Measurements from ENCODE around the gene ACSF2. TPM values are rescaled to one million over a fixed set of nuclear protein-coding genes. Genes with fewer than 3 reads are reported as not detected.
A peak's percentile ranks its signal among the peaks of the same experiment; 100 is the strongest.

ACSF2 gene
- total and polyA plus RNA-seq, 2 of the 13 experiments (the other 11 are each of a cell fraction or from before 2014, with no cell fraction given), result 87.3 to 109 TPM

- peak; percentile 94 for TF ChIP-seq KDM3A (CRISPR knock-in tag; IDR thresholded peaks at IDR 0.05; ENCODE audit: low read depth)
- no peak for TF ChIP-seq ZNF446 (CRISPR knock-in tag; IDR thresholded peaks at IDR 0.05)
- TF ChIP-seq SP1 (IDR thresholded peaks at IDR 0.05), result no peak
- TF ChIP-seq SP1 (CRISPR knock-in tag; IDR thresholded peaks at IDR 0.05), result 0 out of 2 replicates have a peak, but pooled peaks have one; percentile 27
- TF ChIP-seq ZNF557 (CRISPR knock-in tag; IDR thresholded peaks at IDR 0.05), result peak; percentile 23; the same call in 1 of the 2 replicates
- TF ChIP-seq ZNF136 (CRISPR knock-in tag; IDR thresholded peaks at IDR 0.05; ENCODE audit: low read depth), result peak; percentile 89
- TF ChIP-seq NR1H2 (CRISPR knock-in tag; IDR thresholded peaks at IDR 0.05; ENCODE audit: borderline replicate concordance, low read depth), result no peak
- TF ChIP-seq ZNF564 (CRISPR knock-in tag; IDR thresholded peaks at IDR 0.05), result peak; percentile 70; the same call in 1 of the 2 replicates
- TF ChIP-seq HHEX (CRISPR knock-in tag; IDR thresholded peaks at IDR 0.05), result peak; percentile 65; the same call in 1 of the 2 replicates
- TF ChIP-seq ZNF770 (CRISPR knock-in tag; IDR thresholded peaks at IDR 0.05), result no peak; the same call in 1 of the 2 replicates
- no peak for TF ChIP-seq TOPORS (CRISPR knock-in tag; IDR thresholded peaks at IDR 0.05)
- peak; percentile 86; the same call in 1 of the 2 replicates for TF ChIP-seq ZSCAN21 (CRISPR knock-in tag; IDR thresholded peaks at IDR 0.05; ENCODE audit: borderline replicate concordance)
- peak; percentile 71 for TF ChIP-seq POGK (CRISPR knock-in tag; conservative IDR thresholded peaks at IDR 0.05)
- peak; percentile 91 for TF ChIP-seq TCF7 (IDR thresholded peaks at IDR 0.05; ENCODE audit: low read depth)
- TF ChIP-seq ZBTB42 (CRISPR knock-in tag; IDR thresholded peaks at IDR 0.05), result no peak
- TF ChIP-seq RORA (CRISPR knock-in tag; IDR thresholded peaks at IDR 0.05), result no peak
- TF ChIP-seq ATF4 (CRISPR knock-in tag; IDR thresholded peaks at IDR 0.05), result peak in 1 of 2 experiments; percentile 71; a peak in 2 of 4 replicates
- TF ChIP-seq TOE1 (CRISPR knock-in tag; IDR thresholded peaks at IDR 0.05), result no peak
- TF ChIP-seq SOX5 (CRISPR knock-in tag; IDR thresholded peaks at IDR 0.05; ENCODE audit: borderline replicate concordance), result peak; percentile 93
- peak; percentile 73; the same call in 1 of the 2 replicates for TF ChIP-seq CCDC6 (CRISPR knock-in tag; IDR thresholded peaks at IDR 0.05)
- TF ChIP-seq PHF21A (CRISPR knock-in tag; IDR thresholded peaks at IDR 0.05), result peak; percentile 98
- TF ChIP-seq TBL1XR1 (IDR thresholded peaks at IDR 0.05; ENCODE audit: borderline replicate concordance, low read length, partially characterized antibody), result peak; percentile 59
- no peak for TF ChIP-seq IRF1 (CRISPR knock-in tag; IDR thresholded peaks at IDR 0.05; ENCODE audit: low read depth)
- peak; percentile 78 for TF ChIP-seq ZNF607 (CRISPR knock-in tag; IDR thresholded peaks at IDR 0.05; ENCODE audit: borderline replicate concordance)
- no peak for TF ChIP-seq RFX1 (IDR thresholded peaks at IDR 0.05)
- no peak; the same call in 1 of the 2 replicates for TF ChIP-seq NFYB (CRISPR knock-in tag; IDR thresholded peaks at IDR 0.05)
- TF ChIP-seq HOXA9 (CRISPR knock-in tag; IDR thresholded peaks at IDR 0.05; ENCODE audit: borderline replicate concordance), result no peak
These were observed 2.9 kb downstream of the ACSF2 start (continued) for GRCh38 chr17:50428831-50429424.

Data from HepG2 (cell line).